ENCODE results near the gene SLC25A21.
"Not testable (repeated sequence)": the region's sequence is repeated elsewhere in the genome, so short reads cannot be mapped to it uniquely, and the experiment has no call there.

DNA sequence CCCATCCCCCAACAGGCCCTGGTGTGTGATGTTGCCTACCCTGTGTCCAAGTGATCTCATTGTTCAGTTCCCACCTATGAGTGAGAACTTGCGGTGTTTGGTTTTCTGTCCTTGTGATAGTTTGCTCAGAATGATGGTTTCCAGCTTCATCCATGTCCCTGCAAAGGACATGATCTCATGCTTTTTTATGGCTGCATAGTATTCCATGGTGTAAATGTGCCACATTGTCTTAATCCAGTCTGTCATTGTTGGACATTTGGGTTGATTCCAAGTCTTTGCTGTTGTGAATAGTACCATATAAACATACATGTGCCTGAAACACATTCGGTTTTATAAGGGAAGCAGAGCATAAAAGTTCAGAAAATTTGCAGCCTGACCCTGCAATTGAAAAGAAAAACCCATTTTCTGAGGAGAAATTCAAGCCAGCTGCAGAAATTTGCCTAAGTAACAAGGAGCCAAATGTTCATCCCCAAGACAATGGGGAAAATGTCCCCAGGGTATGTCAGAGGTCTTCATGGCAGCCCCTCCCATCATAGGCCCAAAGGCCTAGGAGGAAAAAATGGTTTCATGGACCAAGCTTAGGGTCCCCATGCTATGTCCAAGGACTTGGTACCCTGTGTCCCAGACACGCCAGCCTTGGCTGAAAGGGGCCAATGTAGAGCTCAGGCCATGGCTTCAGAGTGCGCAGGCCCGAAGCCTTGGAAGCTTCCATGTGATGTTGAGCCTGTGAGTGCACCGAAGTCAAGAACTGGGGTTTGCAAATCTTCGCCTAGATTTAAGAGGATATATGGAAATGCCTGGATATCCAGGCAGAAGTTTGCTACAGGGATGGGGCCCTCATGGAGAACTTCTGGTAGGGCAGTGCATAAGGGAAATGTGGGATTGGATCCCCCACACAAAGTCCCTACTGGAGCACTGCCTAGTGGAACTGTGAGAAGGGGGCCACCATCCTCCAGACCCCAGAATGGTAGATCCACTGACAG is 33.5 kb upstream of the SLC25A21 start:
- TF ChIP-seq EZH2 (IDR thresholded peaks at IDR 0.05); POLR2AphosphoS5 (IDR thresholded peaks at IDR 0.05; ENCODE audit: borderline replicate concordance, low read depth, low read length): not testable (repeated sequence)

Data from SK-N-MC (cell line).